HG03064 (cell line): ENCODE data around the gene TBC1D9.

ENCODE experiments used
- ATAC-seq: cut with Tn5 transposase; IDR thresholded peaks from one replicate; pipeline ENCODE4 v1.9.1; 2021; ENCODE audit warnings: low read depth; ENCODE audit not compliant: unreplicated experiment

Gene TBC1D9

GRCh38 chr4:140726776-140727500, 29.2 kb downstream of the TBC1D9 start:
- ATAC-seq = no peak

GRCh38 chr4:140725556-140725955, 30.6 kb downstream of the TBC1D9 start:
- ATAC-seq = no peak

- ATAC-seq = no peak
These were observed 31.4 kb downstream of the TBC1D9 start for GRCh38 chr4:140724760-140725159.

GRCh38 chr4:140720387-140721304, 35.5 kb downstream of the TBC1D9 start:
- peak; percentile 50 for ATAC-seq

GRCh38 chr4:140719686-140720085, 36.5 kb downstream of the TBC1D9 start:
- no peak for ATAC-seq

GRCh38 chr4:140719022-140719421, 37.2 kb downstream of the TBC1D9 start:
- ATAC-seq = no peak

GRCh38 chr4:140718241-140718952, 37.8 kb downstream of the TBC1D9 start:
- ATAC-seq = no peak

- no peak for ATAC-seq
These were observed 38.9 kb downstream of the TBC1D9 start for GRCh38 chr4:140717313-140717712.

GRCh38 chr4:140715119-140715518, 41.1 kb downstream of the TBC1D9 start:
- no peak for ATAC-seq

GRCh38 chr4:140711910-140712309, 44.3 kb downstream of the TBC1D9 start:
- no peak for ATAC-seq

- no peak for ATAC-seq
These were observed 45.1 kb downstream of the TBC1D9 start for GRCh38 chr4:140710908-140711622.

GRCh38 chr4:140707325-140707724, 48.9 kb downstream of the TBC1D9 start:
- no peak for ATAC-seq

GRCh38 chr4:140706665-140707064, 49.5 kb downstream of the TBC1D9 start:
- no peak for ATAC-seq

- ATAC-seq = no peak
These were observed 49.9 kb downstream of the TBC1D9 start for GRCh38 chr4:140706276-140706625.

GRCh38 chr4:140705625-140706275, 50.4 kb downstream of the TBC1D9 start:
- no peak for ATAC-seq

GRCh38 chr4:140704964-140705363, 51.2 kb downstream of the TBC1D9 start:
- no peak for ATAC-seq

- ATAC-seq = no peak
These were observed 51.7 kb downstream of the TBC1D9 start for GRCh38 chr4:140704392-140704960.

- ATAC-seq = no peak
These were observed 52.7 kb downstream of the TBC1D9 start for GRCh38 chr4:140703463-140703862.

GRCh38 chr4:140702096-140702757, 54.0 kb downstream of the TBC1D9 start:
- no peak for ATAC-seq
